Fibroblast of the aortic adventitia (primary cell): ENCODE data around the gene RBP2. TPM values are rescaled to one million over a fixed set of nuclear protein-coding genes. Genes with fewer than 3 reads are reported as not detected.

Experiments
- DNase-seq: peaks from one replicate; pipeline ENCODE4 v3.0.0-alpha.2; 2010; ENCODE audit warnings: low read depth
- H3K4me3 ChIP-seq: 2 replicates; pipeline ENCODE4 v1.5.1; 2011; ENCODE audit warnings: low read depth, mild to moderate bottlenecking, control low read depth, low read length, moderate library complexity
- CTCF ChIP-seq: IDR thresholded peaks from 2 replicates; pipeline ENCODE4 v1.5.1; 2011; ENCODE audit warnings: mild to moderate bottlenecking, low read length, control low read depth, inconsistent platforms; ENCODE audit not compliant: insufficient read depth
- total RNA-seq: library from RNA; depleted of rRNA; stranded (reverse); fragments of >200 nt; gene quantifications from 2 replicates; pipeline ENCODE4 v1.2.3, GENCODE V29; 2012; ENCODE audit warnings: low replicate concordance

RBP2 gene
- total RNA-seq, 1 donor: not detected

DNA sequence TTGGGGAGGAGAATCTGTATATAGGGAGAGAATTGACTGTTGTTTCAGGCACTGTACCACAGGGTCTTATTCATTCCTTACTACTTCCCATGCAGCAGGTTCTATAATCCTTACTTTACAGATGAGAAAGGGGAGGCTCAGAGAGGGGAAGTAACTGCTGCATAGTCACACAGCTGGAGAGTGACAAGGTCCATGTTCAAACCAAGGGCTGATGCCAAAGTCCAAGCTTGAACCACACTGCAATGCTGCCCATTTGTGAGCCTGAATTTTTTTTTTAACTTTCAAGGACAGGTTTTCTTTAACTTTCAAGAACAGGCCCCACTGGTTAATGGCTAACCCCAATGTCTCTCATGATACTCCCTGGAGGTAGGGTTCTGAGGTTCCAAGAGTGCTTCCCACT, 26.2 kb downstream of the RBP2 start:
- no peak for TF ChIP-seq CTCF
- H3K4me3 ChIP-seq: no peak overlapping the region
- no peak for DNase-seq

- DNase-seq: no peak
- no peak overlapping the region for H3K4me3 ChIP-seq
- TF ChIP-seq CTCF: no peak
These were observed 26.8 kb downstream of the RBP2 start for GRCh38 chr3:139449566-139449965.

GRCh38 chr3:139448104-139448503, 28.2 kb downstream of the RBP2 start:
- no peak overlapping the region for H3K4me3 ChIP-seq
- no peak for DNase-seq
- TF ChIP-seq CTCF: no peak

DNA sequence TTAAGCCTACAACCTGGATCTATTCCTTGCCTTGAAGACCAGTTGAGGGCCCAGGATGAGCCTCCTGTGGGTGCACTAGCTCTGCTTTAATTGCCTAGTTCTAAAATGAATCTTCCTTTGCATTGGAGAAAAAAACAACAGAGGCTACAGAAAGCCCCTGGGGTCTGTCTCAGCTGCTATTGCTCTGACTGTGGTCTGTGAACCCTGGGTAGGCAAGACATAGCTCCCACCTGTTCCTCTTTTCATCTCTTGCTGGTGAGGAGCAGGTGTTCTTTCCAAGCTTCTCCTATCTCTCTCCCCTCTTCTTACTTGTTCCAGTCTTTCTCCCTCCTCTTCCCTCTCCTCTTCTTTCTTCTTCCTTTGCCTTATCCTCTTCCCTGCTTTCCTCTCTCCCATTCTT, 28.8 kb downstream of the RBP2 start:
- no peak for DNase-seq
- no peak for TF ChIP-seq CTCF
- H3K4me3 ChIP-seq: no peak overlapping the region

DNA sequence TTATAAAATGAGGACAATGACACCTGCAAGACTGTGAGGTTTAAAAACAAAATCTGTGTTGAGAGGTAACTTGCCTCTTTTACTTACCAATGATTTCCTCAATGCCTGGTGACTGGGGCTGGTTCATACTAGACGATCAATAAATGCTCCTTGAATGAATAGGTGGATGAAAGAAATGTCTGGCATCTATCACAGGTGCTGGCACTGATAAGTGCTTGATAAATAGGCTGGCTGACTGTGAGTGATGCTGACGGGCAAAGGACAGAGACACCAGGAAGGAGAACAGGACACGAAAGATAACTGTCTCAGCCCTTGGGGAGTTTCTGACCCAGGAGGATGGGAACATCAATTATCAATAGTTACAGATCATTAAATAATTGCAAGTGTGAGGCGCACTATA, 31.9 kb downstream of the RBP2 start:
- no peak overlapping the region for H3K4me3 ChIP-seq
- TF ChIP-seq CTCF: no peak
- no peak for DNase-seq

DNA sequence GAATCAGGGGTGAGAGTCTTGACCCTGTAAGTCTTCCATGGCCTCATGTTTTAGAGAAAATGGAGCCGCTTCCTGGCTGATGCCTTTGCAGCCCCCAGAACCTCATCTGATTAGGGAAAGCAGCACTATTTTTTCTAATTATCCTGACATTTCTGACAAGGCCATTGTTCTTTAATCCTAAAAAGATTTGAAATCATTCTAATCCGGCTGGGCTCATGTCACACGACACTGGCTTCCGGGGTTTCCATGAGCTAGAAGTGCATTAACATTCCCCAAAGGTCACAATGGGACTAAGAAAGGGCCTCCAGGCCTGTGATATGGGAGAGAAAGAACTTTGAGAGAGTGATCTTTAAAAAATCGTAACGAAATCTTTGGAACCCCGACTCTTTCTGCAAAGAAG, 33.1 kb downstream of the RBP2 start:
- no peak for DNase-seq
- no peak for TF ChIP-seq CTCF
- H3K4me3 ChIP-seq: no peak overlapping the region

DNA sequence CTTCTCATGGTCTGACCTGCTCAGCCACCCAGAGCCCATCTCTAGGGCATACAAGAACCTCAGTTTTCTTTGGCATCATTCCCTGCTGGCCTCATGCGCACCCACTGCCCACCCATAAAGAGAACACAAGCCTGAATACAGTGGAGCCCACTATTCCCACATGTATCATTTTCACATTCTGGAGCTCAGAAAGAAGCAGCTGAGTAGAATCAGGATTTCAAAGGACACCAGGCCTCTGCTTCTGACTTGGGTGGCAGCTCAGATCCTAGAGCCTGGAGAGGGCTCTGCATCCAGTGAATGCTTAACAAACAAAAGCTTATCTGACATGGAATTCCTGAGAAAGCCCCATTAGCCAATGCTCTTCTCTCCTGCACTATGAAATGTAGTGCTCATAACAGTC, 34.7 kb downstream of the RBP2 start:
- TF ChIP-seq CTCF: no peak
- no peak overlapping the region for H3K4me3 ChIP-seq
- DNase-seq: no peak
